Measurements from ENCODE around the gene DNAH11. TPM values are rescaled to one million over a fixed set of nuclear protein-coding genes. Genes with fewer than 3 reads are reported as not detected.

DNAH11 gene
- total and polyA plus RNA-seq, 4 donors = 1.8 to 24.7 (median 8.1) TPM

DNA sequence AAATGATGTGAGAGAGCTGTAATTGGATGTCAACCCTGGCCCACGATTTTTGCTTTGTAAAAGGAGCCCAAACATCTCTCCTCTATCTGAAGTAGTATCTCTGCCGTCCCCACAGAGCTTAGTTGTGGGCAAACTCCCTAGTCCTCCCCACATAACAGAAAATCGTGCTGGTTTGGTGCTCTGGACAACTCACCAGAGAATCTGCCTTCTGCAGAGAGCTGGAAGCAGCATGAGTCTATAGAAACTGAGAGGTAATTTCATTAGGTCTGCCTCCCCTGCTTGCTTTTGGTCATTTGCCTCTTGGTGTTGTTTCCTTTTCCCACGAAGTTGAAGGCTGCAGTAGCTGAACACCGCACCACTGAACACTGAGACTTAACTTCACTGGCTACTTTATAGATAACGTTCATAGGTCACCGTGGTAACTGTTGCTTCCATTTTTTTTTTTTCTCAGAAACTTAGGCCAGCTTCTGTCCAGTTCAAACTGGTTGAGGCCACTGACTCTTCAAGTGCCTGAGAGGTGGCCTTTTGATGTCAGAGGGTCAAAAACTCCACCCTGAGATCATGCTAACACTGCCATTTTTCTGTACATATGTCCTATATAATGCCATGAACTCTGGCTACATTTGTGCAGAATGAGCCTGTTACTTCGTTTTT lies 406.2 kb downstream of the DNAH11 start:
- 56 to 63% methylated on average over 8 of the region's 8 CpGs for WGBS, 2 donors
- Histone ChIP-seq H3K9ac (ENCODE audit: insufficient read depth in 1 of 2, low read length in 2 of 2) (no peak overlapping the region), H3K27ac (ENCODE audit: low read depth in 1 of 2, low read length in 1 of 2) (no peak overlapping the region), H3K27me3 (ENCODE audit: control insufficient read depth in 3 of 3, insufficient read depth in 3 of 3, low read length in 2 of 3) (peaks cover 0 to 4% (median 0%) of the 10 kb centered on the region in 3 donors), H3K9me3 (ENCODE audit: control insufficient read depth in 4 of 4, insufficient read depth in 3 of 4, low read length in 3 of 4) (no peaks in the 10 kb centered on the region), H3K4me1 (ENCODE audit: control insufficient read depth in 5 of 5, insufficient read depth in 5 of 5, low read length in 5 of 5) (peaks cover 0 to 27% (median 4%) of the 10 kb centered on the region in 5 donors), H3K36me3 (ENCODE audit: control insufficient read depth in 4 of 4, insufficient read depth in 4 of 4, low read length in 4 of 4) (no peaks in the 10 kb centered on the region), H3K4me3 (no peak overlapping the region)
- TF ChIP-seq, protein P1, sequence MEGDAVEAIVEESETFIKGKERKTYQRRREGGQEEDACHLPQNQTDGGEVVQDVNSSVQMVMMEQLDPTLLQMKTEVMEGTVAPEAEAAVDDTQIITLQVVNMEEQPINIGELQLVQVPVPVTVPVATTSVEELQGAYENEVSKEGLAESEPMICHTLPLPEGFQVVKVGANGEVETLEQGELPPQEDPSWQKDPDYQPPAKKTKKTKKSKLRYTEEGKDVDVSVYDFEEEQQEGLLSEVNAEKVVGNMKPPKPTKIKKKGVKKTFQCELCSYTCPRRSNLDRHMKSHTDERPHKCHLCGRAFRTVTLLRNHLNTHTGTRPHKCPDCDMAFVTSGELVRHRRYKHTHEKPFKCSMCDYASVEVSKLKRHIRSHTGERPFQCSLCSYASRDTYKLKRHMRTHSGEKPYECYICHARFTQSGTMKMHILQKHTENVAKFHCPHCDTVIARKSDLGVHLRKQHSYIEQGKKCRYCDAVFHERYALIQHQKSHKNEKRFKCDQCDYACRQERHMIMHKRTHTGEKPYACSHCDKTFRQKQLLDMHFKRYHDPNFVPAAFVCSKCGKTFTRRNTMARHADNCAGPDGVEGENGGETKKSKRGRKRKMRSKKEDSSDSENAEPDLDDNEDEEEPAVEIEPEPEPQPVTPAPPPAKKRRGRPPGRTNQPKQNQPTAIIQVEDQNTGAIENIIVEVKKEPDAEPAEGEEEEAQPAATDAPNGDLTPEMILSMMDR (IDR thresholded peaks at IDR 0.05; ENCODE audit: control extremely low read depth, extremely low read depth) = no peak
- DNase-seq = no peak
- no peak for ATAC-seq (ENCODE audit: insufficient read depth, low FRiP score)

Other genes with a start within 250 kb of the DNAH11 start
- gene SP4, start 115.0 kb upstream of the DNAH11 start, total RNA-seq = 10 to 100 TPM in 1 of 2 donors, 1 to 10 TPM in 1; 6.0 to 16.6 TPM
- 1 to 10 TPM; 1.5 to 2.1 TPM for gene SP4, start 115.0 kb upstream of the DNAH11 start, polyA plus RNA-seq

Data from lung (tissue), 12 donors.